ENCODE measurements around the gene ABCB11.

DNA sequence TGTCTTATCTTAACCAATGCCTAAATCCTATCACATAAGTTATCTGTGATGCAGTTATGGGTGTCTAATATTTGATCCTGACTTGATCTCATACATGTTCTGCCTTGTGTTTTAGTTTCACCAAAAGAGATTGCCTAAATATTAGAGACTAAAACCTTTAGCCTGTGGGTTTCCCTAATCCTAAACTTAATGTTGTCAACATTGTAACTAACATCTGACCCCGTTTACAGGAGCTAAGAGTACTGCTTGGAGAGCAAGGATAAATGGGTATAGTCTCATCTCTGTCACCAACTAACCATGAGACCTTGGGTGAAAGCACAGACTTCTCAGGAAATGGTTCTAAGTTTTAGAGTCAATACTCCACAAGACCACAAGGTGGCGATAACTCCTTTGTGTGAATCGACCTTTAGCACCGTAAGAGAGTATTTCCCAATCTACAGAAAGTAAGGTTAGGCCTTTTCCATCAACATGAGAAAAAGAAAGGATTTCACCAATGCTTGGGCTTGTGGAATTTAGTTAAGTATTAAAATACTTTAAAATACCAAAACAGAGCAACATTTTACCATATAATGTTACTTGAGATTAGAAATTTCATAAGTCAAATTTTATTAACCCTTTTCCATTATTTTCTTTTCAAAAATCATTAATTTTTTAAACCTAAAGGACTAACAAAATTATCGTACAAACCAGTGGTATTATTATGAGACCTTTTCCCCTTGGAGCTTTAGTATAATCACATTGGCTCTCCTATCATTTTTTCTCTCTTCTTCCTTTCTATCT is 69.5 kb downstream of the ABCB11 start:
- TF ChIP-seq CTCF (IDR thresholded peaks at IDR 0.05) (peak; percentile 82), POLR2AphosphoS5 (IDR thresholded peaks at IDR 0.05; ENCODE audit: low read depth, low read length) (no peak), REST (IDR thresholded peaks at IDR 0.05; ENCODE audit: insufficient read depth in 1 of 2, low read depth in 2 of 2, low read length in 1 of 2) (no peak)
